Lower lobe of right lung (tissue), 2 donors: ENCODE measurements around the gene IL1RAPL2. TPM values are rescaled to one million over a fixed set of nuclear protein-coding genes. Genes with fewer than 3 reads are reported as not detected.

Experiments
- ATAC-seq, 2 donors: fragments of 200-7000 bp; cut with Tn5 transposase; one replicate each; pipeline ENCODE4 v1.9.1; 2020 to 2022; ENCODE audit warnings: mild to moderate bottlenecking in 2 of 2, moderate library complexity in 2 of 2
- DNase-seq: peaks from one replicate; pipeline ENCODE4 v3.0.0-alpha.2; 2020
- H3K27ac ChIP-seq: fragments of 200-600 bp; one replicate; pipeline ENCODE4 v1.8.0; 2022
- H3K27me3 ChIP-seq: fragments of 200-600 bp; one replicate; pipeline ENCODE4 v1.8.0; 2022; ENCODE audit warnings: low read depth
- H3K36me3 ChIP-seq: fragments of 200-600 bp; one replicate; pipeline ENCODE4 v1.8.0; 2022; ENCODE audit warnings: mild to moderate bottlenecking
- H3K4me1 ChIP-seq: fragments of 200-600 bp; one replicate; pipeline ENCODE4 v1.8.0; 2022
- H3K4me3 ChIP-seq: fragments of 200-600 bp; one replicate; pipeline ENCODE4 v1.8.0; 2022; ENCODE audit warnings: mild to moderate bottlenecking
- H3K9me3 ChIP-seq: fragments of 200-600 bp; one replicate; pipeline ENCODE4 v1.8.0; 2022
- CTCF ChIP-seq: fragments of 200-600 bp; IDR thresholded peaks from one replicate; pipeline ENCODE4 v1.8.0; 2022; ENCODE audit warnings: antibody characterized with exemption, mild to moderate bottlenecking
- intact Hi-C: fragments of 100-400 bp; cut with DNase I; formaldehyde crosslinking; loops from one replicate; pipeline ENCODE4 v1.11.0; 2022
- total RNA-seq: library from RNA; stranded (reverse); fragmentation: NEBNext Ultra II Directional; extraction: Animal tissue kit (Norgen Biotek cat#: 25700); gene quantifications from one replicate; pipeline ENCODE4 v1.2.1, GENCODE V29; 2021
- donor health status: DM: no; HTN: yes; CAD: no; lungs with severe emphysema.

The IL1RAPL2 gene
- total RNA-seq, 1 donor from 2014 or later, result not detected

DNA sequence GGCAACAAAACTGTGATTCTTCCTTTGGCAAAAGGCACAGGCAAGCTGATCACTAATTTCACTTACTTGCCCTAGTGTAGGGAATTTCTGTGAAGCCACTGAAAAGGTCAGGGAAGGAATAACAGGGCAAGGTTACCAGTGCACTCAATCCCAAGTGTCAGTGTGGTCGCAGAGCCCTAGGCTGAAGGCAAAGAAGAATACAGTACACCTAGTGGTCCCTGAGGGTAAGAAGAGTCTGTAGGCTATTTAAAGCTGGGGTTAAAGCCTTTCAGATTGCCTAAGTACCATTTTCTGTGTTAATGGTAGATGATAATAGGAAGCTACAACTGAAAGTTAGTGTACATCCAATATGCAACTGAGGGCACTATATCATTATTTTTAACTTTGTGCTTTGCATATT is 1082.7 kb downstream of the IL1RAPL2 start:
- Histone ChIP-seq H3K4me3 (no peak overlapping the region), H3K27ac (no peak overlapping the region), H3K27me3 (no peaks in the 10 kb centered on the region), H3K9me3 (no peaks in the 10 kb centered on the region), H3K4me1 (no peaks in the 10 kb centered on the region), H3K36me3 (no peaks in the 10 kb centered on the region)
- intact Hi-C loops, result no loop called here
- ATAC-seq (no peak), DNase-seq (no peak)
- no peak for TF ChIP-seq CTCF

DNA sequence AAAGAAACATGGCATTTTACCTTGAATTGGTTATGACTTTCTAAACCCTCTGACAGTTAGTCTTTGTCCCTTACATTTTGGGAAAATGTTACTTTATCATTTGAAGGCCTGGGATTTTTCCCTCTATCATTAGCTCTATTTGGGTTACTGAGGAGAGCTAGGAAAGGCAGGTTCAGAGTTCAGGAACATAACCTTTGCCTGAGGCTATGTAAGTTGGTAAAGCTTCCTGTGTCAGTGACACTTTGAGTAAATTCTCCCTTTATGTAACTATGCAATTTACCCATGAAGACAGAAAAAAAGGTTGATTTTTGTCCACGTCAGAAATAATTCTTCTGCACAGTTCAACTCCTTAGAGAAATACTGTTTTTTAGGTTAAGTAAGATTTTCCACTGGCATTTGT is 1084.6 kb downstream of the IL1RAPL2 start:
- no peak overlapping the region for H3K4me3 ChIP-seq
- DNase-seq (no peak), ATAC-seq (no peak)
- no peaks in the 10 kb centered on the region for H3K9me3 ChIP-seq
- H3K27ac ChIP-seq, result no peak overlapping the region
- TF ChIP-seq CTCF, result no peak
- no peaks in the 10 kb centered on the region for H3K36me3 ChIP-seq
- no peaks in the 10 kb centered on the region for H3K27me3 ChIP-seq
- intact Hi-C loops, result no loop called here
- H3K4me1 ChIP-seq, result no peaks in the 10 kb centered on the region

DNA sequence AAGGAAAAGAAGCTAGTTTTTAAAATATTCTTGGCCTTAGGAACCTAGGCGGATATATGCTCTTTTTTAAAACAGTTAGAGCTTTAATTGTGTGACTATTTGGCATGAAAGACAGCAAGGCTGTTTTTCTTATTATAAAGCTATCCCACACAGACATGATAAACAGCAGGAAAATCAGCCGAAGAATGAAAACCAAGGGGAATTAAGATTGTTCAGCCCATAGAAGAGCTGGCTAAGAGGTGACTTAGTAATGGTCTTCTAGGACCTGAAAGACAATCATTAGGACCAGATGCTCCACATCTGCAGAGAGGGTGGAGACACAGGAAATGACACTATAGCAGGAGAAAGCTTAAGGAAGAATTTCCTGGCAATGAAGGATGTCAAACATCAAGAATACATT is 1085.0 kb downstream of the IL1RAPL2 start:
- intact Hi-C loops, result no loop called here
- Histone ChIP-seq H3K4me3 (no peak overlapping the region), H3K27ac (no peak overlapping the region), H3K4me1 (no peaks in the 10 kb centered on the region), H3K27me3 (no peaks in the 10 kb centered on the region), H3K36me3 (no peaks in the 10 kb centered on the region), H3K9me3 (no peaks in the 10 kb centered on the region)
- DNase-seq, result no peak
- no peak for ATAC-seq
- no peak for TF ChIP-seq CTCF

DNA sequence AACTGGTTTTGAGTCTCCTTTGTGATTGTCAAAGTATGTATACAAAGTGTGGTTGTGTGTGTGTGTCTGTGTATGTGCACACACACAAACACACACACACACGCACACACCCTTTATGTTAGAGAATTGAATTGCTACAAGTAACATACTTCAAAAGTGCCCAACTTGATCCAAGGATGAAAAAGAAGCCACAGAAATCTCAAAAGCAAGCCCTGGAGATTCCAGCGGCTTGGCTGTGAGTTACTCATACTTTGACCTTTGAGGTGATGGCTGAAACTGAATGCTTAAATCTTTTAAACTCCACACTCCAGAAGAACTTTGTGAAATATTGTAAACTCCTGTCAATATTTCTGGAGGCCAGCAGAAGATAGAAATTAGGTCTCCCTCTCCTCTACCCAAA is 1087.9 kb downstream of the IL1RAPL2 start:
- Histone ChIP-seq H3K9me3 (no peaks in the 10 kb centered on the region), H3K4me1 (no peaks in the 10 kb centered on the region), H3K36me3 (no peaks in the 10 kb centered on the region), H3K4me3 (no peak overlapping the region), H3K27me3 (no peaks in the 10 kb centered on the region), H3K27ac (no peak overlapping the region)
- DNase-seq, result no peak
- ATAC-seq, result no peak
- no peak for TF ChIP-seq CTCF
- intact Hi-C loops, result no loop called here

GRCh38 chrX:105658136-105658535 is 1092.1 kb downstream of the IL1RAPL2 start:
- TF ChIP-seq CTCF, result no peak
- H3K36me3 ChIP-seq, result no peaks in the 10 kb centered on the region
- no peak overlapping the region for H3K4me3 ChIP-seq
- intact Hi-C loops, result no loop called here
- no peaks in the 10 kb centered on the region for H3K4me1 ChIP-seq
- DNase-seq, result no peak
- no peak overlapping the region for H3K27ac ChIP-seq
- H3K9me3 ChIP-seq, result no peaks in the 10 kb centered on the region
- no peak for ATAC-seq
- H3K27me3 ChIP-seq, result no peaks in the 10 kb centered on the region

DNA sequence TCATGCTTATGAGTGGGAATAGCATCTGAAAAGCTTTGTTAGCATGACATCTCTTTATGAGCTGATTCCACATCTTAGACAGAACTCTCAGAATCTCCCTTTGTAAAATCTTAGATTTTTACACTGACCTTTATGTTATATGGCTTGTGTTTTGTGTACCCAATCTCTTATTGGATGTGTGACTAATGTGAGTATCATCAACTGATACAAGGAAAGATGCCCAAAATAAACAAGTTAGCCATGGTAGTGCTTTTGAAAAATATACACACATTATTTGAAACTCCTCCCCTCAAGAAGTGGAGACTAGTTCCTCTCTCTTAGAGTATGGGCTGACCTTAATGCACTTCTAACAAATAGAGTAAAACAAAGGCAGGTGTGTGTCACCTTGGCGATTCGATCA is 1096.2 kb downstream of the IL1RAPL2 start:
- no peak for TF ChIP-seq CTCF
- Histone ChIP-seq H3K27me3 (no peaks in the 10 kb centered on the region), H3K9me3 (no peaks in the 10 kb centered on the region), H3K27ac (no peak overlapping the region), H3K4me3 (no peak overlapping the region), H3K4me1 (no peaks in the 10 kb centered on the region), H3K36me3 (no peaks in the 10 kb centered on the region)
- DNase-seq (no peak), ATAC-seq (no peak)
- intact Hi-C loops, result no loop called here
